Stimulated activated naive CD4-positive, alpha-beta T cell treated with Interleukin-2 at 50 U/mL for 16 hours (primary cell): ENCODE results near the gene ATP6V1D.
"Not testable (repeated sequence)": the region's sequence is repeated elsewhere in the genome, so short reads cannot be mapped to it uniquely, and the experiment has no call there.

Experiments used
- DNase-seq: peaks from one replicate; lab custom pipeline; 2025; lab: John Stamatoyannopoulos, UW

Gene ATP6V1D

DNA sequence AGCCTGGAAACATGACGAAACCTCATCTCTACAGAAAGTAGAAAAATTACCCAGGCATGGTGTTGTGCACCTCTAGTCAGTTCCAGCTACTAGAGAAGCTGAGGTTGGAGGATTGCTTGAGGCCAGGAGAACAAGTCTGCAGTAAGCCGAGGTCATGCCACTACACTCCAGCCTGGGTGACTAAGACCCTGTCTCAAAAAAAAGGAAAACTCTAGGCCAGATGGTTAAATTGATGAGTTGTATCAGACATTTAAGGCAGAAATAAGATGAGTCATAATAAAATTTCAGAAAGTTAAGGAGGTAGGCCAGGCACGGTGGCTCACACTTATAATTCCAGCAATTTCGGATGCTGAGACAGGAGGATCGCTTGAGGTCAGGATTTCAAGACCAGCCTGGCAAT is 11.2 kb upstream of the ATP6V1D start:
- no peak for DNase-seq

- no peak for DNase-seq
These were observed 5.9 kb upstream of the ATP6V1D start for GRCh38 chr14:67365476-67365875.

- no peak for DNase-seq
These were observed 1.0 kb upstream of the ATP6V1D start for GRCh38 chr14:67360470-67361206.

GRCh38 chr14:67358924-67359774 is 455 bp downstream of the ATP6V1D start:
- DNase-seq, result no peak

GRCh38 chr14:67357969-67358354 is 1.6 kb downstream of the ATP6V1D start:
- no peak for DNase-seq

DNA sequence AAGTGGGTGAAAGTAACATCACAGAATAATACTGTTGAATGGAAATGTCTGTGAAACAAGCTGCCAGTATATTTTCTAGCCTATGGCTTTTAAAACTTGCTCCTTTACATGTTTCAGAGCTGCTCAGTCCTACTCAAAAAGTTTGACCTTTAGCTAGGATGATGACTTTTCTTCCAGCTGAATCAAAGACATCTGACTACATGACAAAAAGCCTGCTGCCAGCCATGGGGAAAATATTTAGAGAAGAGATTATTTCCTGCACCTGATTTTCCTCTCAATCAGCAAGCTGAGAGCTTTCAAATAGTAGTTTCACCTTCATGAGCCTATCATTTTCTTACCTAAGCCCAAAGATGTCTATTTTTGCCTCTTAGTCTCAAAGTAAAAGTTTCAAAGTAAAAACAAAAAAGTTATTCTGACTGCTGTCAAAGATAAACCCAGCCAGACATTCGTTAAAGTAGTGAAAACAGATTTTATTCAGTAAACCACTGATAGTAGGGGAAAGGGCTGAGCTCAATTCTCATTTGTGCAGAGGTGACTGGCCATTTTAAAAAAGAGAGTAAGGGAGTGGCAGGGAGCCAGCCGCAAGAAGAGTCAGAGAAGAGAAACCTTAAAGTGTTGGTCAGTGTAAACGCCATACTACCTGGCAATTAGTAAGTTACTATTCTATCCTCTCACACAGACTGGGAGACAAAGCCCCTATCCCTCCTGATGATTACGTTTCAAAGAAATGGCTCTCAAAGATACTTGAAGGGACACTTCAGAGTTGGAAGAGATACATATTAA is 2.2 kb downstream of the ATP6V1D start:
- DNase-seq, result no peak

- no peak for DNase-seq
These were observed 7.5 kb downstream of the ATP6V1D start for GRCh38 chr14:67352055-67352454.

GRCh38 chr14:67345583-67345982 is 14.0 kb downstream of the ATP6V1D start:
- DNase-seq, result no peak

GRCh38 chr14:67343601-67344230 is 15.9 kb downstream of the ATP6V1D start:
- no peak for DNase-seq

- DNase-seq, result not testable (repeated sequence)
These were observed 18.4 kb downstream of the ATP6V1D start for GRCh38 chr14:67341231-67341630.

DNA sequence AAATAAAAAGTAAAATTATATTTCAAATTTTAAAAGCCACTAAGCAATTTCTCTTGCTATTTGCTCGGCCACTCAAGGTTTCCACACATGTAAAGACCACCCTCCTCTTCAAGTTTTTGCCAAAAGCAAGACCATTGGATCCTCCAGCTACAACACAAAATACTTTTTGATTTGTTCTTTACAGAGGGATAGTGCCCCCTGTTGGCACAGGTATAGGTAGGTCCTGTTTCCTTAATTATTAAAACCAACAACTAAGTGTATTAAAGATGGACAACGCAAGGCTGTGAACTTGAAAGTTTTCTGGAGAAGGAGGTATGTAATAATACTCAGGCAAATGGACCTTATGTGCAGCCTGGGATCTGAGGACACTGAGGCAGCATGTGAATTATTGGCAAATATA is 23.8 kb downstream of the ATP6V1D start:
- no peak for DNase-seq

- DNase-seq, result no peak
These were observed 27.1 kb downstream of the ATP6V1D start for GRCh38 chr14:67332468-67332867.

- DNase-seq, result no peak
These were observed 28.1 kb downstream of the ATP6V1D start for GRCh38 chr14:67331368-67332125.

- DNase-seq, result not testable (repeated sequence)
These were observed 29.9 kb downstream of the ATP6V1D start for GRCh38 chr14:67329666-67330065.

DNA sequence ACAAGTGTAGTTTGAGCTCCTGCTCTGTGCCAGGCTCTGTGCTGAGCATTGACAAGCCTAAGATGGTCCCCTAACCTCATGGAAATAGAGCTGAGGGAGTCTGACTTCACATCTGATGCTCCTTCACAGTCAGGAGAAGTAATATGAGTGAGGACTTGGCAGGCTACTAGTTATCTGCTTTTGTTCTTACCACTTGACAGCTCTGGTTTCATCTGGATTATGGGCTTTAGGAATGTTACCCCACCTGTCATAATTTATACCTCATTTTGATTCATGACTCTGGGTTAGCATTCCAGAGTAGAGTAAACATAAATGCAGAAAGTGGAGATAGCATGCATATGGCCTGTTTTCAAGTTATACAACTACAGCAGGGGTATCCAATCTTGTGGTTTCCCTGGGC is 40.5 kb downstream of the ATP6V1D start:
- DNase-seq, result no peak

GRCh38 chr14:67317822-67318221 is 41.8 kb downstream of the ATP6V1D start:
- DNase-seq, result no peak

DNA sequence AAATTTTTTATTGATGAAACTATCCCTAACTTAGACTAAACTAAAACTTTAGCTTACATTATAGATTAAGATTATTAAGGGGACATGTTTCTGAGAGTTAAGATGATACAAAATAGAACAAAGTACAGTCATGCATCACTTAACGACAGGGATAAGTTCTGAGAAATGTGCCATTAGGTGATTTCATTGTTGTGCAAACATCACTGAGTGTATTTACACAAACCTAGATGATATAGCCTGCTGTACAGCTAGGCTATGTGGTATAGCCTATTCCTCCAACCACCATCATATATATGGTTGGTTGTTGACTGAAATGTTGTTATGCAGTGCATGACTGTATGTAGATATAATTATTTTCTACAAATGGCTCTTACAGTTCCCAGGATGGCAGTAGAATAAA is 46.5 kb downstream of the ATP6V1D start:
- no peak for DNase-seq

DNA sequence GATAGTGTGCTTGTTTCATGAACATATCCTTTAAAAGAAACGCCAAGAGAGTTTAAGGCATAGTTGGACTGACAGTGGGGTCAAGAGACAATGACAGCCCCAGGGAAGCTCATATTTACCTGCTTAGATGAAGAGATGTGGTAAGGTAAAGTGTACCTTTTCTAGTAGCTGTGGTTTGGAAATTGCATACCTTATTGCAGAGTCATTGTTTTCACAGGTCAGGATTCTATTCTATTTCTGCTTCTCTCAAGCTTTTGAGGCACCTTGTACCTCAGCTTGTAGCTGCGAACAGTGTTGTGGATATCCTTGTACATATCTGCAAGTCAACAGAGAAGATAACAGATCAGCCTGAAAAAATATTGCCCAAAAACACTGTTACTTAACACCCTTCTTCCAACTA is 47.7 kb downstream of the ATP6V1D start:
- DNase-seq, result no peak
